Gastroesophageal sphincter (tissue), 3 donors: ENCODE data around the gene BRMS1.

Experiments used
- EP300 ChIP-seq: sonication (generic); formaldehyde crosslinking; IDR thresholded peaks from one replicate; pipeline ENCODE4 v1.6.1; 2017; ENCODE audit warnings: antibody characterized with exemption, mild to moderate bottlenecking
- POLR2A ChIP-seq, 2 donors: fragments of 450-650 bp; IDR thresholded peaks; one replicate each; pipeline ENCODE4 v1.6.1; 2017; ENCODE audit warnings: antibody characterized with exemption in 2 of 2, mild to moderate bottlenecking in 2 of 2, moderate library complexity in 1 of 2
- TF ChIP-seq, protein P1 (sequence below), 4 experiments: fragments of 200-600 bp in 2 of 4; fragments of 450-650 bp in 2 of 4; sonication (generic) in 1 of 4; IDR thresholded peaks; one replicate each; pipeline ENCODE4 v1.5.1; 2017 to 2019; ENCODE audit warnings: antibody characterized with exemption in 4 of 4, mild to moderate bottlenecking in 2 of 4, moderate library complexity in 2 of 4

GRCh38 chr11:66294626-66295620 is 50.0 kb downstream of the BRMS1 start:
- TF ChIP-seq POLR2A (IDR thresholded peaks at IDR 0.05) (no peak), EP300 (no peak)
- TF ChIP-seq, protein P1, sequence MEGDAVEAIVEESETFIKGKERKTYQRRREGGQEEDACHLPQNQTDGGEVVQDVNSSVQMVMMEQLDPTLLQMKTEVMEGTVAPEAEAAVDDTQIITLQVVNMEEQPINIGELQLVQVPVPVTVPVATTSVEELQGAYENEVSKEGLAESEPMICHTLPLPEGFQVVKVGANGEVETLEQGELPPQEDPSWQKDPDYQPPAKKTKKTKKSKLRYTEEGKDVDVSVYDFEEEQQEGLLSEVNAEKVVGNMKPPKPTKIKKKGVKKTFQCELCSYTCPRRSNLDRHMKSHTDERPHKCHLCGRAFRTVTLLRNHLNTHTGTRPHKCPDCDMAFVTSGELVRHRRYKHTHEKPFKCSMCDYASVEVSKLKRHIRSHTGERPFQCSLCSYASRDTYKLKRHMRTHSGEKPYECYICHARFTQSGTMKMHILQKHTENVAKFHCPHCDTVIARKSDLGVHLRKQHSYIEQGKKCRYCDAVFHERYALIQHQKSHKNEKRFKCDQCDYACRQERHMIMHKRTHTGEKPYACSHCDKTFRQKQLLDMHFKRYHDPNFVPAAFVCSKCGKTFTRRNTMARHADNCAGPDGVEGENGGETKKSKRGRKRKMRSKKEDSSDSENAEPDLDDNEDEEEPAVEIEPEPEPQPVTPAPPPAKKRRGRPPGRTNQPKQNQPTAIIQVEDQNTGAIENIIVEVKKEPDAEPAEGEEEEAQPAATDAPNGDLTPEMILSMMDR (IDR thresholded peaks at IDR 0.05): no peak
